Lower leg skin (tissue), 3 donors: Measurements from ENCODE around the gene VRK3.

ENCODE experiments used
- POLR2A ChIP-seq, 2 donors: fragments of 450-650 bp; IDR thresholded peaks; one replicate each; pipeline ENCODE4 v1.6.1; 2016 to 2017; ENCODE audit warnings: antibody characterized with exemption in 2 of 2, mild to moderate bottlenecking in 1 of 2, moderate library complexity in 1 of 2
- TF ChIP-seq, protein P1 (sequence below), 3 donors: fragments of 450-650 bp; IDR thresholded peaks; one replicate each; pipeline ENCODE4 v1.5.1; 2016; ENCODE audit warnings: antibody characterized with exemption in 3 of 3, mild to moderate bottlenecking in 3 of 3, moderate library complexity in 2 of 3

- TF ChIP-seq POLR2A (IDR thresholded peaks at IDR 0.05), result no peak
- TF ChIP-seq, protein P1, sequence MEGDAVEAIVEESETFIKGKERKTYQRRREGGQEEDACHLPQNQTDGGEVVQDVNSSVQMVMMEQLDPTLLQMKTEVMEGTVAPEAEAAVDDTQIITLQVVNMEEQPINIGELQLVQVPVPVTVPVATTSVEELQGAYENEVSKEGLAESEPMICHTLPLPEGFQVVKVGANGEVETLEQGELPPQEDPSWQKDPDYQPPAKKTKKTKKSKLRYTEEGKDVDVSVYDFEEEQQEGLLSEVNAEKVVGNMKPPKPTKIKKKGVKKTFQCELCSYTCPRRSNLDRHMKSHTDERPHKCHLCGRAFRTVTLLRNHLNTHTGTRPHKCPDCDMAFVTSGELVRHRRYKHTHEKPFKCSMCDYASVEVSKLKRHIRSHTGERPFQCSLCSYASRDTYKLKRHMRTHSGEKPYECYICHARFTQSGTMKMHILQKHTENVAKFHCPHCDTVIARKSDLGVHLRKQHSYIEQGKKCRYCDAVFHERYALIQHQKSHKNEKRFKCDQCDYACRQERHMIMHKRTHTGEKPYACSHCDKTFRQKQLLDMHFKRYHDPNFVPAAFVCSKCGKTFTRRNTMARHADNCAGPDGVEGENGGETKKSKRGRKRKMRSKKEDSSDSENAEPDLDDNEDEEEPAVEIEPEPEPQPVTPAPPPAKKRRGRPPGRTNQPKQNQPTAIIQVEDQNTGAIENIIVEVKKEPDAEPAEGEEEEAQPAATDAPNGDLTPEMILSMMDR (IDR thresholded peaks at IDR 0.05), result no peak
Observed at GRCh38 chr19:49977076-49977475, 48.1 kb downstream of the VRK3 start.
